IgD-negative memory B cell (primary cell): ENCODE data around the gene LRP2. TPM values are rescaled to one million over a fixed set of nuclear protein-coding genes. Genes with fewer than 3 reads are reported as not detected.
"Not testable (repeated sequence)": the region's sequence is repeated elsewhere in the genome, so short reads cannot be mapped to it uniquely, and the experiment has no call there.

Experiments
- H3K27ac Mint-ChIP-seq, 3 donors: one replicate each; pipeline ENCODE4 v1.8.0; 2020 to 2022; ENCODE audit warnings: mild to moderate bottlenecking in 3 of 3, mixed read lengths in 3 of 3, moderate library complexity in 1 of 3
- H3K27me3 Mint-ChIP-seq: one replicate; pipeline ENCODE4 v1.8.0; 2021; ENCODE audit warnings: mixed read lengths
- H3K36me3 Mint-ChIP-seq: one replicate; pipeline ENCODE4 v1.8.0; 2020; ENCODE audit warnings: mild to moderate bottlenecking, mixed read lengths
- H3K4me1 Mint-ChIP-seq, 3 donors: one replicate each; pipeline ENCODE4 v1.8.0; 2020 to 2022; ENCODE audit warnings: mixed read lengths in 3 of 3, mild to moderate bottlenecking in 1 of 3
- H3K4me3 Mint-ChIP-seq, 4 donors: one replicate each; pipeline ENCODE4 v1.8.0; 2020 to 2022; ENCODE audit warnings: mild to moderate bottlenecking in 4 of 4, mixed read lengths in 4 of 4, moderate library complexity in 3 of 4
- H3K9me3 Mint-ChIP-seq, 3 donors: one replicate each; pipeline ENCODE4 v1.8.0; 2020 to 2021; ENCODE audit warnings: mixed read lengths in 3 of 3, mild to moderate bottlenecking in 1 of 3
- polyA plus RNA-seq: library from polyadenylated mRNA; unstranded; fragments of 300-500 nt; fragmentation: Illumina TruSeq; gene quantifications from one replicate; pipeline ENCODE4 v1.2.3, GENCODE V29; 2021

LRP2 gene
- polyA plus RNA-seq = not detected

- Mint-ChIP-seq H3K36me3 (peaks cover 2% of the 10 kb centered on the region), H3K27ac (no peak within 1 kb of the TSS), H3K4me3 (peak within 1 kb of the TSS; percentile 87 to 93 (median 90)), H3K9me3 (no peaks in the 10 kb centered on the region), H3K4me1 (peaks cover 15 to 19% (median 18%) of the 10 kb centered on the region in 3 donors), H3K27me3 (peaks cover 41% of the 10 kb centered on the region)
These were observed at the start of gene LRP2 for GRCh38 chr2:169362118-169362893. Gene LRP2 (minus strand): TSS chr2:169362534. CDS start chr2:169362399, 135 bp downstream.

GRCh38 chr2:169406891-169407290 is 44.6 kb upstream of the LRP2 start:
- Mint-ChIP-seq H3K4me1 (no peaks in the 10 kb centered on the region), H3K9me3 (peaks cover 0 to 5% (median 0%) of the 10 kb centered on the region in 3 donors), H3K4me3 (no peak overlapping the region)

GRCh38 chr2:169399491-169399890 is 37.2 kb upstream of the LRP2 start:
- not testable (repeated sequence) for H3K4me1 Mint-ChIP-seq, H3K36me3 Mint-ChIP-seq, H3K4me3 Mint-ChIP-seq, H3K9me3 Mint-ChIP-seq, H3K27me3 Mint-ChIP-seq, H3K27ac Mint-ChIP-seq

More at GRCh38 chr2:169406891-169407290, 44.6 kb upstream of the LRP2 start:
- H3K36me3 Mint-ChIP-seq = peaks cover 1% of the 10 kb centered on the region
- H3K27me3 Mint-ChIP-seq = peaks cover 2% of the 10 kb centered on the region
- no peak overlapping the region for H3K27ac Mint-ChIP-seq

- no peaks in the 10 kb centered on the region for H3K4me1 Mint-ChIP-seq
- peaks cover 8% of the 10 kb centered on the region for H3K27me3 Mint-ChIP-seq
- H3K27ac Mint-ChIP-seq = no peak overlapping the region
- H3K4me3 Mint-ChIP-seq = no peak overlapping the region
- peaks cover 0 to 2% (median 0%) of the 10 kb centered on the region in 3 donors for H3K9me3 Mint-ChIP-seq
- peaks cover 1% of the 10 kb centered on the region for H3K36me3 Mint-ChIP-seq
These were observed 35.4 kb upstream of the LRP2 start for GRCh38 chr2:169397697-169398096.

- H3K9me3 Mint-ChIP-seq = no peaks in the 10 kb centered on the region
- no peak overlapping the region for H3K4me3 Mint-ChIP-seq
- H3K27me3 Mint-ChIP-seq = peaks cover 8% of the 10 kb centered on the region
- H3K27ac Mint-ChIP-seq = no peak overlapping the region
- H3K4me1 Mint-ChIP-seq = no peaks in the 10 kb centered on the region
- H3K36me3 Mint-ChIP-seq = no peaks in the 10 kb centered on the region
These were observed 33.6 kb upstream of the LRP2 start for GRCh38 chr2:169395821-169396374.

GRCh38 chr2:169393068-169393590 is 30.8 kb upstream of the LRP2 start:
- H3K9me3 Mint-ChIP-seq = no peaks in the 10 kb centered on the region
- no peaks in the 10 kb centered on the region for H3K36me3 Mint-ChIP-seq
- H3K27me3 Mint-ChIP-seq = peaks cover 4% of the 10 kb centered on the region
- H3K4me1 Mint-ChIP-seq = no peaks in the 10 kb centered on the region
- H3K4me3 Mint-ChIP-seq = no peak overlapping the region
- H3K27ac Mint-ChIP-seq = no peak overlapping the region

GRCh38 chr2:169391236-169391635 is 28.9 kb upstream of the LRP2 start:
- H3K27me3 Mint-ChIP-seq = no peaks in the 10 kb centered on the region
- H3K27ac Mint-ChIP-seq = no peak overlapping the region
- no peaks in the 10 kb centered on the region for H3K4me1 Mint-ChIP-seq
- H3K4me3 Mint-ChIP-seq = no peak overlapping the region
- no peaks in the 10 kb centered on the region for H3K9me3 Mint-ChIP-seq
- no peaks in the 10 kb centered on the region for H3K36me3 Mint-ChIP-seq

GRCh38 chr2:169388161-169388560 is 25.8 kb upstream of the LRP2 start:
- H3K27ac Mint-ChIP-seq = no peak overlapping the region
- H3K4me1 Mint-ChIP-seq = no peaks in the 10 kb centered on the region
- no peaks in the 10 kb centered on the region for H3K36me3 Mint-ChIP-seq
- H3K4me3 Mint-ChIP-seq = no peak overlapping the region
- no peaks in the 10 kb centered on the region for H3K9me3 Mint-ChIP-seq
- H3K27me3 Mint-ChIP-seq = no peaks in the 10 kb centered on the region

- H3K27ac Mint-ChIP-seq = no peak overlapping the region
- H3K4me3 Mint-ChIP-seq = no peak overlapping the region
- no peaks in the 10 kb centered on the region for H3K9me3 Mint-ChIP-seq
- no peaks in the 10 kb centered on the region for H3K36me3 Mint-ChIP-seq
- no peaks in the 10 kb centered on the region for H3K4me1 Mint-ChIP-seq
- no peaks in the 10 kb centered on the region for H3K27me3 Mint-ChIP-seq
These were observed 24.4 kb upstream of the LRP2 start for GRCh38 chr2:169386722-169387121.

- Mint-ChIP-seq H3K4me1 (no peaks in the 10 kb centered on the region), H3K4me3 (no peak overlapping the region), H3K27ac (no peak overlapping the region), H3K36me3 (peaks cover 1% of the 10 kb centered on the region), H3K27me3 (no peaks in the 10 kb centered on the region), H3K9me3 (no peaks in the 10 kb centered on the region)
These were observed 22.5 kb upstream of the LRP2 start for GRCh38 chr2:169384816-169385215.

- Mint-ChIP-seq H3K27me3 (peaks cover 12% of the 10 kb centered on the region), H3K36me3 (peaks cover 1% of the 10 kb centered on the region), H3K4me1 (peaks cover 3 to 5% (median 4%) of the 10 kb centered on the region in 3 donors), H3K9me3 (peaks cover 0 to 1% (median 0%) of the 10 kb centered on the region in 3 donors), H3K4me3 (no peak overlapping the region), H3K27ac (no peak overlapping the region)
These were observed 10.2 kb upstream of the LRP2 start for GRCh38 chr2:169372561-169372960.

- H3K4me3 Mint-ChIP-seq = no peak overlapping the region
These were observed 3.7 kb upstream of the LRP2 start for GRCh38 chr2:169366066-169366465.

GRCh38 chr2:169365029-169365480 is 2.7 kb upstream of the LRP2 start:
- H3K27me3 Mint-ChIP-seq = peaks cover 35% of the 10 kb centered on the region
- peaks cover 0 to 1% (median 0%) of the 10 kb centered on the region in 3 donors for H3K9me3 Mint-ChIP-seq
- H3K4me3 Mint-ChIP-seq = peak overlapping the region; percentile 87 to 93 (median 90)
- H3K36me3 Mint-ChIP-seq = no peaks in the 10 kb centered on the region
- peak overlapping the region in 2 of 3 donors; percentile 4 to 49 for H3K27ac Mint-ChIP-seq
- H3K4me1 Mint-ChIP-seq = peaks cover 15 to 19% (median 18%) of the 10 kb centered on the region in 3 donors

More at GRCh38 chr2:169366066-169366465, 3.7 kb upstream of the LRP2 start:
- Mint-ChIP-seq H3K9me3 (peaks cover 0 to 1% (median 0%) of the 10 kb centered on the region in 3 donors), H3K27ac (no peak overlapping the region), H3K36me3 (no peaks in the 10 kb centered on the region), H3K4me1 (peaks cover 15 to 19% (median 18%) of the 10 kb centered on the region in 3 donors), H3K27me3 (peaks cover 34% of the 10 kb centered on the region)

- peaks cover 0 to 1% (median 0%) of the 10 kb centered on the region in 3 donors for H3K9me3 Mint-ChIP-seq
- peak overlapping the region; percentile 87 to 93 (median 90) for H3K4me3 Mint-ChIP-seq
These were observed 1.3 kb upstream of the LRP2 start for GRCh38 chr2:169363560-169364150.

More at GRCh38 chr2:169363560-169364150, 1.3 kb upstream of the LRP2 start:
- Mint-ChIP-seq H3K27me3 (peaks cover 39% of the 10 kb centered on the region), H3K4me1 (peaks cover 15 to 19% (median 18%) of the 10 kb centered on the region in 3 donors), H3K27ac (peak overlapping the region in 1 of 3 donors; percentile 57), H3K36me3 (peaks cover 2% of the 10 kb centered on the region)
